SK-N-MC (cell line): ENCODE measurements around the gene SLC9C1.

ENCODE experiments used
- DNase-seq: peaks from one replicate; pipeline ENCODE4 v3.0.0-alpha.2; 2011; ENCODE audit warnings: low read depth, low spot score
- H3K27ac ChIP-seq: fragments of 200-600 bp; sonication (generic); 2 replicates; pipeline ENCODE4 v1.5.1; 2016; ENCODE audit warnings: mixed run types
- H3K36me3 ChIP-seq: fragments of 200-600 bp; sonication (generic); 2 replicates; pipeline ENCODE4 v1.6.1; 2017; ENCODE audit warnings: antibody characterized with exemption, low read length, mixed read lengths; ENCODE audit not compliant: insufficient read depth
- H3K4me3 ChIP-seq: fragments of 200-600 bp; sonication (generic); 2 replicates; pipeline ENCODE4 v1.5.1; 2016
- H3K9ac ChIP-seq: fragments of 200-600 bp; sonication (generic); 2 replicates; pipeline ENCODE4 v1.8.0; 2017; ENCODE audit warnings: mixed run types, mixed read lengths; ENCODE audit not compliant: insufficient read length
- H3K9me3 ChIP-seq: fragments of 200-600 bp; sonication (generic); 2 replicates; pipeline ENCODE4 v1.6.1; 2017; ENCODE audit warnings: low read depth, mild to moderate bottlenecking, antibody characterized with exemption, low read length, moderate library complexity, mixed read lengths
- EZH2 ChIP-seq: fragments of 200-600 bp; sonication (generic); IDR thresholded peaks from one replicate; pipeline ENCODE4 v1.6.1; 2017; ENCODE audit warnings: antibody characterized with exemption
- FOXP2 ChIP-seq: optimal IDR thresholded peaks from 2 replicates; pipeline ENCODE3; 2011; ENCODE audit warnings: mild to moderate bottlenecking, moderate library complexity; ENCODE audit not compliant: insufficient read depth; ENCODE audit errors: extremely low read length, control extremely low read depth
- POLR2AphosphoS5 ChIP-seq: IDR thresholded peaks from 2 replicates; pipeline ENCODE4 v1.6.1; 2012; ENCODE audit warnings: mild to moderate bottlenecking, low read depth, low read length, borderline replicate concordance

Gene SLC9C1

DNA sequence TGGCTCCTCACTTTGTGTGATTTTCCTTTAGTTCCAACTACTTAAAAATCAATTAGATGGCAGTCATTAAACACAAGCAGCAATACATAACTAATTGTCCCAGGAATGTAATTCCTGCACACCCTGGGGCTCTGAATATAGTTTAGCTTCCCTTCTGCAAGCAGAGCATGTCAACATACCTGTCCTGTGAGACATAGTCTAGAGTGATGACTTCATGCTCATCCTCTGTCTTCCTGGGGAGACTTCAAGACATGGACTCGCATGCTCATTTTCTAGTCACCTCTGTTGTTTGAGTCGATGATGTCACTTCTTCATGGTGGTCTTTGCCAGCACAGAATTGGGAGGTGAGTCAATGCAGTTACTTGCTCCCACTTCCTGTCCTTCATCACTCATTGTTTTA is 192.1 kb downstream of the SLC9C1 start:
- Histone ChIP-seq H3K4me3 (no peak overlapping the region), H3K9me3 (no peaks in the 10 kb centered on the region), H3K36me3 (no peaks in the 10 kb centered on the region), H3K9ac (no peak overlapping the region), H3K27ac (no peak overlapping the region)
- TF ChIP-seq POLR2AphosphoS5: no peak
- TF ChIP-seq EZH2: no peak
- no peak for TF ChIP-seq FOXP2
- DNase-seq: no peak

DNA sequence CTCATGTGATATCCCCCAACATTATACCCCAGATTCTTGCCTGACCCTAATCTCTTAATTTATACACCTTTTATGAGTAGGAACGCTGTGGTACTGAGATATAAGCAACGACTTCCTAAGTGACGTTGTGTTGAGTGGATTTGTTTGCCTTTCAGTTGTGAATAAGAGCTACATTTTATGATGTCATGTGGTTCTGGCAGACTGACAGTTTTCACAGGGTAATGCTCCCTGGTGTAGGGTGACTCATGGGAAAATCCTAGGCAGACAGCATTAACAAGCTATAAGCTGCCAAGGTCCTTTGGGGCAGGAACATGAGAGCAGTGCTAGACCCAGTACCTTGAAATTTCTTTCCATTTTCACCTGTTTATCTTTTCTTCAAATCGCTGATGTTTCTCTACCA is 196.6 kb downstream of the SLC9C1 start:
- Histone ChIP-seq H3K36me3 (no peaks in the 10 kb centered on the region), H3K27ac (no peak overlapping the region), H3K9me3 (no peaks in the 10 kb centered on the region), H3K4me3 (no peak overlapping the region), H3K9ac (no peak overlapping the region)
- TF ChIP-seq POLR2AphosphoS5 (no peak), EZH2 (no peak), FOXP2 (no peak)
- DNase-seq: no peak

DNA sequence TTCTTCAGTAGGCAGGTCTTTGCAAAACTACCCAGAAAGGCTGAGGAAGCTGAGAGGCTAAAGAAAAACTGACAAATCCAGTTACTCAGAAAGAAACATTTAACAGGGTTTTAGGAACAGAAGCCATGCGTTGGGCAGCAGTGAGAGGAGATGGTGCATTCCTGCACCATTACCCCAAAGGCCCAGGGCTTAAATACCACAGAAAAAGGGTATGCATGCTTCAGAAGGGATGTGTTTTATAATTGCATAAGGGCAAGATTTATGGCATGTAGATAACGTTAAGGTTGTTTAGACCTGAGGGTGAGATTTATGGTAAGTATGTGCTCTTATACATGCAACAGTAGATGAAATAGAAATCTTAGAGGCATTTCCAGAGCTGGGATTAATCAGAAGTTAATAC is 197.8 kb downstream of the SLC9C1 start:
- TF ChIP-seq POLR2AphosphoS5 (no peak), EZH2 (no peak), FOXP2 (no peak)
- DNase-seq: no peak
- no peak overlapping the region for H3K9ac ChIP-seq
- H3K27ac ChIP-seq: no peak overlapping the region
- no peaks in the 10 kb centered on the region for H3K36me3 ChIP-seq
- no peak overlapping the region for H3K4me3 ChIP-seq
- H3K9me3 ChIP-seq: no peaks in the 10 kb centered on the region

DNA sequence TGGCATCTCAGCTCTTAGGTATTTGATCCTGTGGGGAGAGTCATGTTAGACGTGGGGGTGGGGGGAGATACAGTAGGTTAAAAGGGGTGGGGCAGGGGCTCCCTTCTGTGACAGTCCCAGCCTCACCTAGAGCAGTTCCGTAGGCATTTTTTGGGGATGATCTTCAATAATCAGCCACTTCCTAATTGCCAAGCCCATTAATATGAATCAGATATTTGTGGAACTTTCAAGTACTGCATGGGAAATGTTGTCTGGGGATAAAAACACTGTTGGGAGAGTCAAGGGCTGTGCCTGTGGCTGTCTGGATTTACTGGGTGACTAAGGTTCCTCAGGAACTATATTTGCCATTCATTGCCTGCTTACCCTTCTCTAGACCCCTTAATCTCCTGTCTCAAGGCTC is 198.3 kb downstream of the SLC9C1 start:
- no peak for TF ChIP-seq EZH2
- TF ChIP-seq FOXP2: no peak
- TF ChIP-seq POLR2AphosphoS5: no peak
- Histone ChIP-seq H3K9me3 (no peaks in the 10 kb centered on the region), H3K4me3 (no peak overlapping the region), H3K9ac (no peak overlapping the region), H3K27ac (no peak overlapping the region), H3K36me3 (no peaks in the 10 kb centered on the region)
- DNase-seq: no peak

DNA sequence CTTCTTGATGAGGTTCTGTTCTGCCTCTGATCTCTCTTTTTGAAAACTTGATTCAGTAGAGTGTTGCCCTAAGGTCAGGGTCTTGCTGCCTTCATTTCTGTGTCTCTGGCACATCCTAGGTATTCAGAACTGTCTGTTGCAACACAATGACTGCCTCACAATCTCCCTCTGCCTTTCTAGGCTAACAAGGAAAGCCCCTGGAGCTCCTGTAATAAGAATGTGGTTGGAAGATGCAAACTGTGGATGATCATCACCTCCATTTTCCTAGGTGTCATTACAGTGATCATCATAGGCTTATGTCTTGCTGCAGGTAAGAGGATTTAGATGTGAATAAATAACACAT is 200.9 kb downstream of the SLC9C1 start:
- H3K36me3 ChIP-seq: no peaks in the 10 kb centered on the region
- no peak for DNase-seq
- H3K9me3 ChIP-seq: no peaks in the 10 kb centered on the region
- H3K27ac ChIP-seq: no peak overlapping the region
- no peak overlapping the region for H3K4me3 ChIP-seq
- H3K9ac ChIP-seq: no peak overlapping the region
- no peak for TF ChIP-seq EZH2

DNA sequence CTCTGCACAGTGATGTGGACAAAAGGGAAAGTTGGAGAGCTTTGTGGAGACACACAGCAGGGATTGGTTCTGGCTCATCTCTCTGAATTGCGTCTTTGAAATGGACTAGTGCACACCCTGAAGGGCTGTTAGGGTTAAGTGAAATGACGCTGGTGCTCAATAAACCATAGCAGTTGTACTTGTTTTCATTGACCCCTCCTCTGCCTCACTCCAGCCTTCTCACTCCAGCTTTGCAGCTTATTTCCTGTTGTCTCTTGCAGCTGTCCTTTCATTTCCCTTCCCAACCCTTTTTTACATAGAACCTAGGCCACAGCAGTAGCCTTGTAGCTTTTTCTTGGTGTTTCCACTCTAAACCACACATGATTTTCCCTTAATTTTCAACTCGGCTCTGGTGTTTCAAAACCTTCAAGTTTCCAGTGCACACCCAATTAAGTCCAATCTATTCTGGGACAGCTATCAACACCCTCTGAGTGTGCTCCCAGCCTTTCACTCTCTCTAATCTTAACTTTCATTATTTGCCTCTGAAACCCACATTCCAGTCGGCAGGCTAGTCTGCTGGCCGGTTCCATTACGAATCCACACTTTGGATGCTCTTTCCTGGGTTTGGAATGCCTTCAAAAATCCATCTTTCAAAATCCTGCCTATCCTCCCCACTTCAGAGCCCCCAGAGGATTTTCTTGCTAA is 201.4 kb downstream of the SLC9C1 start:
- no peak overlapping the region for H3K27ac ChIP-seq
- no peaks in the 10 kb centered on the region for H3K36me3 ChIP-seq
- H3K9me3 ChIP-seq: no peaks in the 10 kb centered on the region
- H3K9ac ChIP-seq: no peak overlapping the region
- no peak for TF ChIP-seq FOXP2
- no peak for TF ChIP-seq EZH2
- no peak for TF ChIP-seq POLR2AphosphoS5
- H3K4me3 ChIP-seq: no peak overlapping the region
- no peak for DNase-seq

DNA sequence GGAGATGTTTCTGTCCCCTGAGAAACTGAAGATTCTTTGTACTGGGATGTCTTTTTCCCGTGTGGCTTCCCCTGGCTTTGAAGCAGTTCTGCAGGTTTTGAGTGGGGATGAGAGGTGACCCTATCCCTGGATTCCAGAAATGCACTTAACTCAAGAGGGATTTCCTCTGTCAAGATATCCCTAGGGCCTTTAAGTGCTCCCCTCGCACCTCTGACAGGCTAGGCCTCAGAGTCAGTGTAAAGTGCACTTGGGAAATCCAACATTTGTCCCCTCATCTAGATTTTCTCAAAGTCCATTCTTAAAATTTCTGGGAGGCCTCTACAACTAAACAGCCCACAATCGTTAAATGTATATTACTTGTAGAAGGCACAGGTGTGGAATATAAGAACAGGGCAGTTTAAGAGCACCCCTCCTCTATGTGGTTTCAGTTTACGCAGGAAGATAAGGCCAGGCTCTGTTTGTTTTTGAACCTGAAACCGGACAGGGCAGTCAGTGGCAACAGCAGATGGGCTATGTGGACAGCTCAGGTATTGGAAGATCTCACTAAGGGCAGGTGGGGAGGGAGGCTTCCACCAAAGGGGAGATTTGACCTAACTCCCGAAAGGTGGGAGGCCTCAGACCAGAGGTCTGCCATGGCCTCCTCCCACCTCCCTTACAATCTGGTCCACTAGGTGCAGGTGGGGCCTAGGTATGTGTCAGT is 203.0 kb downstream of the SLC9C1 start:
- Histone ChIP-seq H3K9ac (no peak overlapping the region), H3K9me3 (no peaks in the 10 kb centered on the region), H3K4me3 (no peak overlapping the region), H3K36me3 (no peaks in the 10 kb centered on the region), H3K27ac (no peak overlapping the region)
- no peak for DNase-seq
- TF ChIP-seq POLR2AphosphoS5 (no peak), FOXP2 (no peak), EZH2 (no peak)
